ENCODE data around the gene OR52W1. TPM values are rescaled to one million over a fixed set of nuclear protein-coding genes. Genes with fewer than 3 reads are reported as not detected.

OR52W1 gene
- total RNA-seq, 1 donor = not detected

- DNase-seq (ENCODE audit: low read depth) = no peak
- no peak overlapping the region for H3K4me3 ChIP-seq (ENCODE audit: low read depth, low read length)
- TF ChIP-seq CTCF (IDR thresholded peaks at IDR 0.05; ENCODE audit: insufficient read depth, low read depth, low read length) = no peak
Observed at GRCh38 chr11:6202041-6202440, 3.0 kb downstream of the OR52W1 start.

GRCh38 chr11:6203327-6203726 is 4.3 kb downstream of the OR52W1 start:
- H3K4me3 ChIP-seq (ENCODE audit: low read depth, low read length) = no peak overlapping the region
- no peak for DNase-seq (ENCODE audit: low read depth)
- no peak for TF ChIP-seq CTCF (IDR thresholded peaks at IDR 0.05; ENCODE audit: insufficient read depth, low read depth, low read length)

GRCh38 chr11:6204706-6205105 is 5.7 kb downstream of the OR52W1 start:
- H3K4me3 ChIP-seq (ENCODE audit: low read depth, low read length) = no peak overlapping the region
- no peak for TF ChIP-seq CTCF (IDR thresholded peaks at IDR 0.05; ENCODE audit: insufficient read depth, low read depth, low read length)
- DNase-seq (ENCODE audit: low read depth) = peak; percentile 52

- no peak for DNase-seq (ENCODE audit: low read depth)
- H3K4me3 ChIP-seq (ENCODE audit: low read depth, low read length) = no peak within 1 kb of the TSS
- TF ChIP-seq CTCF (IDR thresholded peaks at IDR 0.05; ENCODE audit: insufficient read depth, low read depth, low read length) = no peak
Observed at GRCh38 chr11:6205366-6205765, 6.3 kb downstream of the OR52W1 start, which contains the start of gene C11orf42. Gene C11orf42, plus strand, starts transcription at chr11:6205557. Its CDS starts 59 bp downstream, at chr11:6205616.

- no peak overlapping the region for H3K4me3 ChIP-seq (ENCODE audit: low read depth, low read length)
- peak; percentile 43 for DNase-seq (ENCODE audit: low read depth)
Observed at GRCh38 chr11:6206456-6207180, 7.6 kb downstream of the OR52W1 start.

GRCh38 chr11:6209801-6210200 is 10.8 kb downstream of the OR52W1 start:
- no peak for DNase-seq (ENCODE audit: low read depth)
- H3K4me3 ChIP-seq (ENCODE audit: low read depth, low read length) = no peak overlapping the region
- no peak for TF ChIP-seq CTCF (IDR thresholded peaks at IDR 0.05; ENCODE audit: insufficient read depth, low read depth, low read length)

More at GRCh38 chr11:6206456-6207180, 7.6 kb downstream of the OR52W1 start:
- TF ChIP-seq CTCF (IDR thresholded peaks at IDR 0.05; ENCODE audit: insufficient read depth, low read depth, low read length) = no peak

Measured in fibroblast of villous mesenchyme (primary cell).